Measurements from ENCODE around the gene FAM193B. TPM values are rescaled to one million over a fixed set of nuclear protein-coding genes. Genes with fewer than 3 reads are reported as not detected.

Gene FAM193B
- total and polyA plus RNA-seq, 4 experiments from 2014 or later: 1.9 to 252 (median 120) TPM

DNA sequence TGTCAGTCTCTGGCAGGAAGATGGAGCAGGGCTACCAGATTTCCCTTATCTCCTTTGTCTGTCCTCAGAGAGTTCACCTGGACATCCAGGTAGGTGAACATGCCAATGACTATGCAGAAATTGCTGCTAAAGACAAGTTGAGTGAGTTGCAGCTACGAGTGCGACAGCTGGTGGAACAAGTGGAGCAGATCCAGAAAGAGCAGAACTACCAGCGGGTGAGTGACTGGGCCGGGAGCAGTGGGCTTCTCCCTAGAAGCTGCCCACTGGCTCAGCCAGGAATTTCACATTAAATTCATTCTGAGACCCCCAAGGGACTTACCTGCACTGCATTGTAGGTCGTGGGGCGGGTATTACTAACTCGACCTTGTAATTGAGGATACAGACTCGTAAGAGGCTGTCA is 39.7 kb upstream of the FAM193B start:
- DNase-seq: no peak
- peaks cover 33% of the 10 kb centered on the region for H3K4me1 ChIP-seq (ENCODE audit: insufficient read depth, low read length)
- H3K36me3 ChIP-seq (ENCODE audit: insufficient read depth, low read length): peaks cover 27% of the 10 kb centered on the region
- Mint-ChIP-seq H3K36me3 (peaks cover 32 to 33% of the 10 kb centered on the region in 2 donors), H3K27me3 (peaks cover 7 to 8% of the 10 kb centered on the region in 2 donors), H3K4me1 (peaks cover 21 to 46% (median 34%) of the 10 kb centered on the region in 4 donors), H3K4me3 (peak overlapping the region in 3 of 8 donors; percentile 8 to 44 (median 17)), H3K9me3 (peaks cover 0 to 2% (median 0%) of the 10 kb centered on the region in 8 donors), H3K27ac (peak overlapping the region in 2 of 7 donors; percentile 13 to 68)
- intact Hi-C loops (cut with micrococcal nuclease): loop anchor here (5.0 kb wide), 1 partner anchor 558 kb away; the partner anchor contains the start of gene NHP2
- ChIA-PET CTCF (ENCODE audit: partially characterized antibody) (no interaction called here), POLR2A (ENCODE audit: partially characterized antibody) (no interaction called here)
- no peak overlapping the region for H3K27ac ChIP-seq (ENCODE audit: low read depth, low read length)
- no peaks in the 10 kb centered on the region for H3K27me3 ChIP-seq (ENCODE audit: insufficient read depth, low read length)
- H3K9me3 ChIP-seq (ENCODE audit: control insufficient read depth in 1 of 2, low read length in 2 of 2): no peaks in the 10 kb centered on the region
- no peak overlapping the region for H3K4me3 ChIP-seq (ENCODE audit: low read length in 2 of 2)

DNA sequence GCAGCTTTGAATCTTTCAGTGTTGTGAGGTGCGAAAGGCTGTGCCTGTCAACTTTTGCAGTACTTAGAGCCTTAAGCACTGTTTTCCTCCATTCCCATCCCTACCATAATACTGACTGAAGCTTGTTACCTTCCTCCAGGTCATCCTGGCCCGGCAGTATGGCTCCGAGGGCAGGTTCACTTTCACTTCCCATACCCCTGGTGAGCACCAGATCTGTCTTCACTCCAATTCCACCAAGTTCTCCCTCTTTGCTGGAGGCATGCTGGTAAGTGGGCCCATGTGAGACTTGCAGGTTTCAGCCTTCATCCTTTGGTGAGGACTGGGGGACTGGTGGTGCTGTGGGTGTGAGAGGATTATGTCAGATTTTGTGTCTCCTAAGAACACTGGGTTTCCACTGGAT is 39.1 kb upstream of the FAM193B start:
- intact Hi-C loops (cut with micrococcal nuclease): loop anchor here (2.0 to 5.0 kb wide), 3 partner anchors 77 to 559 kb away; partner anchors contain the start of genes DDX41, LMAN2 and NHP2
- Mint-ChIP-seq H3K36me3 (peaks cover 32% of the 10 kb centered on the region in 2 donors), H3K27me3 (peaks cover 11% of the 10 kb centered on the region in 2 donors), H3K4me1 (peaks cover 17 to 40% (median 29%) of the 10 kb centered on the region in 4 donors), H3K27ac (peak overlapping the region in 5 of 7 donors; percentile 22 to 79 (median 57)), H3K4me3 (peak overlapping the region; percentile 68 to 100 (median 99)), H3K9me3 (peaks cover 0 to 2% (median 0%) of the 10 kb centered on the region in 8 donors)
- no peak for DNase-seq
- CTCF ChIA-PET (ENCODE audit: partially characterized antibody): no interaction called here
- Histone ChIP-seq H3K36me3 (ENCODE audit: insufficient read depth, low read length) (peaks cover 27% of the 10 kb centered on the region), H3K4me3 (ENCODE audit: low read length in 2 of 2) (no peak overlapping the region), H3K27ac (ENCODE audit: low read depth, low read length) (no peak overlapping the region), H3K27me3 (ENCODE audit: insufficient read depth, low read length) (no peaks in the 10 kb centered on the region), H3K4me1 (ENCODE audit: insufficient read depth, low read length) (peaks cover 28% of the 10 kb centered on the region), H3K9me3 (ENCODE audit: control insufficient read depth in 1 of 2, low read length in 2 of 2) (no peaks in the 10 kb centered on the region)
- POLR2A ChIA-PET (ENCODE audit: partially characterized antibody): interaction anchor here (0.7 to 1.9 kb wide), 3 partner anchors 9 to 78 kb away, joined by 4 to 11 read pairs (median 6); partner anchors contain the start of gene DDX41

DNA sequence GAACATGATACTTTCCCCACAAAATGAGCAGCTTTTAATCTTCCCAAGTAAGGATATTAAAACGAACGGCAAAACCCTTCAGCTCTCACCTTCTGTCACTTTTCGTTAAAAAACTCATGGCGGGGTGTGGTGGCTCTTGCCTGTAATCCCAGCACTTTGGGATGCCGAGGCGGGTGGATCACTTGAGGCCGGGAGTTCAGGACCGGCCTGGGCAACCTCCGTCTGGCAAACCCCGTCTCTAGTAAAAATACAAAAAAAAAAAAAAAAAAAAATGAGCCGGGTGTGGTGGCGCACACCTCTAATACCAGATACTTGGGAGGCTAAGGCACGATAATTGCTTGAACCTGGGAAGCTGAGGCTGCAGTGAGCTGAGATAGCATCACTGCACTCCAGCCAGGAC is 38.5 kb upstream of the FAM193B start:
- no peaks in the 10 kb centered on the region for H3K9me3 ChIP-seq (ENCODE audit: control insufficient read depth in 1 of 2, low read length in 2 of 2)
- Mint-ChIP-seq H3K36me3 (peaks cover 32% of the 10 kb centered on the region in 2 donors), H3K4me3 (peak overlapping the region; percentile 96 to 100 (median 99)), H3K4me1 (peaks cover 15 to 37% (median 27%) of the 10 kb centered on the region in 4 donors), H3K9me3 (peaks cover 0 to 2% (median 0%) of the 10 kb centered on the region in 8 donors), H3K27ac (peak overlapping the region in 5 of 7 donors; percentile 32 to 99 (median 91)), H3K27me3 (peaks cover 13 to 14% of the 10 kb centered on the region in 2 donors)
- H3K36me3 ChIP-seq (ENCODE audit: insufficient read depth, low read length): peaks cover 27% of the 10 kb centered on the region
- intact Hi-C loops (cut with micrococcal nuclease): loop anchor here (1.0 to 5.0 kb wide), 5 partner anchors 7 to 559 kb away; partner anchors contain the start of genes B4GALT7, DDX41, FAM193B and LMAN2
- no peak for DNase-seq
- H3K4me1 ChIP-seq (ENCODE audit: insufficient read depth, low read length): peaks cover 26% of the 10 kb centered on the region
- H3K4me3 ChIP-seq (ENCODE audit: low read length in 2 of 2): peak overlapping the region; percentile 97 to 98
- peak overlapping the region; percentile 74 for H3K27ac ChIP-seq (ENCODE audit: low read depth, low read length)
- POLR2A ChIA-PET (ENCODE audit: partially characterized antibody): interaction anchor here (0.6 to 1.9 kb wide), 8 partner anchors 7 to 167 kb away, joined by 3 to 11 read pairs (median 4); partner anchors contain the start of genes B4GALT7 and DDX41
- no peaks in the 10 kb centered on the region for H3K27me3 ChIP-seq (ENCODE audit: insufficient read depth, low read length)
- CTCF ChIA-PET (ENCODE audit: partially characterized antibody): interaction anchor here (0.7 to 1.7 kb wide), 4 partner anchors 9 to 684 kb away, joined by 3 to 4 read pairs (median 4); no protein-coding TSS in a partner anchor

DNA sequence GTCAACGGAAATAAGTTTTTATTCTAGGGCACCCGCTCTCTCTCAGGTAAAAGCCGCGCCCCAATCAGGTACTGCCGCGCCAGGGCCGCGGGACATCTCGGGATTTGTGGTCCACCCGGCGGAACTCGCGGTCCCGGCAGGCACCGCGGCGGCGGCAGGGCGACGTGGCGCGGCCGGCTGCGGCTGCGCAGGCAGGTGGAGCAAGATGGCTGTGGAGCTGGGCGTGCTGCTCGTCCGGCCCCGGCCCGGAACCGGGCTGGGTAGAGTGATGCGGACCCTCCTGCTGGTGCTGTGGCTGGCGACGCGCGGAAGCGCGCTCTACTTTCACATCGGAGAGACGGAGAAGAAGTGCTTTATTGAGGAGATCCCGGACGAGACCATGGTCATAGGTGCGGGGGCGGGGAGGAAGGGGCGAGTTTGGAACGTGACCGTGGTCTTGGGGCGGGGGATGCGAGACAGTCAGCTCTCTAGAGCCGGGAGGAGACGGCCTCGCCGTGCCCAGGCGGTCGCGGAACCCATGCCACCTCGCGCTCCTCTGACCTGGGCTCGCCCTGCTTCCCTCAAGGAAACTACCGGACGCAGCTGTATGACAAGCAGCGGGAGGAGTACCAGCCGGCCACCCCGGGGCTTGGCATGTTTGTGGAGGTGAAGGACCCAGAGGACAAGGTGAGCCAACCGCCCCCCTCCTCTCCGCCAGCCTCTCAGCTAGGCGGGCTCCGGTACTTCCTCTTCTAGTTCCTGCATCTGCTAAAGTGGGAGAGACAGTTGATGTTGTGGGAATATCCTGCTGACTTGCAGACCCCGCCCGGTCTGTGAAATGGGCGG is 37.9 kb upstream of the FAM193B start, which contains the start of gene TMED9:
Gene TMED9, plus strand, starts transcription at position 194 of the 825 bp plus-strand sequence. Its CDS starts 12 bp downstream, at position 206.
- Mint-ChIP-seq H3K4me1 (peaks cover 15 to 37% (median 26%) of the 10 kb centered on the region in 4 donors), H3K4me3 (peak within 1 kb of the TSS; percentile 96 to 100 (median 99)), H3K27ac (peak within 1 kb of the TSS; percentile 91 to 99 (median 98)), H3K9me3 (peaks cover 0 to 2% (median 0%) of the 10 kb centered on the region in 8 donors), H3K36me3 (peaks cover 29 to 32% of the 10 kb centered on the region in 2 donors), H3K27me3 (peaks cover 13 to 14% of the 10 kb centered on the region in 2 donors)
- CTCF ChIA-PET (ENCODE audit: partially characterized antibody): interaction anchor here (0.7 to 1.7 kb wide), 5 partner anchors 10 to 684 kb away, joined by 3 to 4 read pairs (median 3); no protein-coding TSS in a partner anchor
- intact Hi-C loops (cut with micrococcal nuclease): loop anchor here (1.0 to 5.0 kb wide), 5 partner anchors 8 to 560 kb away; partner anchors contain the start of genes B4GALT7, DDX41, FAM193B and LMAN2
- peak; percentile 88 to 91 (median 90) for DNase-seq
- POLR2A ChIA-PET (ENCODE audit: partially characterized antibody): interaction anchor here (0.6 to 1.9 kb wide), 10 partner anchors 8 to 561 kb away, joined by 3 to 11 read pairs (median 3); partner anchors contain the start of genes B4GALT7, DDX41, DOK3 and FAM193B
- H3K27me3 ChIP-seq (ENCODE audit: insufficient read depth, low read length): no peaks in the 10 kb centered on the region
- H3K4me3 ChIP-seq (ENCODE audit: low read length in 2 of 2): peak within 1 kb of the TSS; percentile 97 to 98
- no peaks in the 10 kb centered on the region for H3K9me3 ChIP-seq (ENCODE audit: control insufficient read depth in 1 of 2, low read length in 2 of 2)
- H3K36me3 ChIP-seq (ENCODE audit: insufficient read depth, low read length): peaks cover 27% of the 10 kb centered on the region
- H3K27ac ChIP-seq (ENCODE audit: low read depth, low read length): peak within 1 kb of the TSS; percentile 74
- peaks cover 26% of the 10 kb centered on the region for H3K4me1 ChIP-seq (ENCODE audit: insufficient read depth, low read length)

DNA sequence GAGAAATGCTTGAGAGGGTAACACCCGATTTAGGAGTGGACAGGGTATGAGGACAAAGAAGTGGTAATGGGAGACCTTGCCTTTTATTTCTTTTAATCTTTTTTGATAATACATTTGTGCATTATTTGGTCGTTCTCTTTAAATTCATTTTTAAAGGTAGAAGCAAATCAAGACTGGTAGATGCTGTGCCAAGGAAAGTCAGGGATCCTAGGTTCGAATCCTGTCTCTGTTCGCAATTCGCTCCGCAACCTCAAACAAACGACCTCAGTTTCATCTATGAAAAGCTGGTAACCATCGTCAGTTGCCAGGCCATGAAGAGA is 37.3 kb upstream of the FAM193B start:
- H3K27ac Mint-ChIP-seq: peak overlapping the region; percentile 50 to 99 (median 94)
- Histone ChIP-seq H3K4me1 (ENCODE audit: insufficient read depth, low read length) (peaks cover 26% of the 10 kb centered on the region), H3K36me3 (ENCODE audit: insufficient read depth, low read length) (peaks cover 27% of the 10 kb centered on the region), H3K9me3 (ENCODE audit: control insufficient read depth in 1 of 2, low read length in 2 of 2) (no peaks in the 10 kb centered on the region), H3K27me3 (ENCODE audit: insufficient read depth, low read length) (no peaks in the 10 kb centered on the region), H3K27ac (ENCODE audit: low read depth, low read length) (peak overlapping the region; percentile 74), H3K4me3 (ENCODE audit: low read length in 2 of 2) (peak overlapping the region in 1 of 2 donors; percentile 98)
- H3K9me3 Mint-ChIP-seq: peaks cover 0 to 2% (median 0%) of the 10 kb centered on the region in 8 donors
- H3K27me3 Mint-ChIP-seq: peaks cover 13 to 14% of the 10 kb centered on the region in 2 donors
- intact Hi-C loops (cut with micrococcal nuclease): loop anchor here (1.0 to 5.0 kb wide), 5 partner anchors 9 to 561 kb away; partner anchors contain the start of genes B4GALT7, DDX41, FAM193B and LMAN2
- CTCF ChIA-PET (ENCODE audit: partially characterized antibody): interaction anchor here (0.8 to 1.7 kb wide), 4 partner anchors 10 to 282 kb away, joined by 3 to 4 read pairs (median 4); no protein-coding TSS in a partner anchor
- peaks cover 15 to 37% (median 26%) of the 10 kb centered on the region in 4 donors for H3K4me1 Mint-ChIP-seq
- no peak for DNase-seq
- H3K36me3 Mint-ChIP-seq: peaks cover 29 to 32% of the 10 kb centered on the region in 2 donors
- POLR2A ChIA-PET (ENCODE audit: partially characterized antibody): interaction anchor here (0.8 to 1.9 kb wide), 6 partner anchors 9 to 562 kb away, joined by 3 to 10 read pairs (median 4); partner anchors contain the start of genes B4GALT7, DOK3, FAM193B and NHP2
- H3K4me3 Mint-ChIP-seq: peak overlapping the region; percentile 96 to 100 (median 99)

DNA sequence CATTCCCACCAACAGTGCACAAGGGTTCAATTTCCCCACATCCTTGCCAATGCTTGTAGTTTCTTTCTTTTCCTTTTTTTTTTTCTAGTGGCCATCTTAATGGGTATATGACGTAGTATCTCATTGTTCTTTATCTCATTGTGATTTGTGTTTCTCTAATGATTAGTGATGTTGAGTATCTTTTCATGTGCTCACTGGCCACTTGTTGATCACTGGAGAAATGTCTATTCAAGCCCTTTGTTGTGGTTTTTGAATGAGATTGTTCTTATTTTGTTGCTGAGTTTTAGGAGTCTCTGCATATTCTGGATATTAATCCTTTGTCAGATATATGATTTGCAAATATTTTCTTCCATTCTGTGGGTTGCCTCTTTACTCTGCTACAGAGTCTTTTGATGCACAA is 36.0 kb upstream of the FAM193B start:
- H3K36me3 Mint-ChIP-seq: peaks cover 19 to 22% of the 10 kb centered on the region in 2 donors
- ChIA-PET CTCF (ENCODE audit: partially characterized antibody) (no interaction called here), POLR2A (ENCODE audit: partially characterized antibody) (no interaction called here)

More for the DNA sequence above, 36.0 kb upstream of the FAM193B start:
- H3K4me3 ChIP-seq (ENCODE audit: low read length in 2 of 2): no peak overlapping the region
- DNase-seq: no peak
- intact Hi-C loops (cut with micrococcal nuclease): loop anchor here (5.0 kb wide), 1 partner anchor 562 kb away; the partner anchor contains the start of gene NHP2
- H3K9me3 Mint-ChIP-seq: peaks cover 0 to 2% (median 0%) of the 10 kb centered on the region in 8 donors
- peaks cover 26% of the 10 kb centered on the region for H3K4me1 ChIP-seq (ENCODE audit: insufficient read depth, low read length)
- H3K36me3 ChIP-seq (ENCODE audit: insufficient read depth, low read length): peaks cover 22% of the 10 kb centered on the region
- no peak overlapping the region for H3K27ac ChIP-seq (ENCODE audit: low read depth, low read length)
- H3K27me3 Mint-ChIP-seq: peaks cover 15 to 21% of the 10 kb centered on the region in 2 donors
- peaks cover 13 to 30% (median 21%) of the 10 kb centered on the region in 4 donors for H3K4me1 Mint-ChIP-seq
- no peak overlapping the region for H3K27ac Mint-ChIP-seq
- H3K9me3 ChIP-seq (ENCODE audit: control insufficient read depth in 1 of 2, low read length in 2 of 2): no peaks in the 10 kb centered on the region
- peak overlapping the region in 2 of 8 donors; percentile 24 to 29 for H3K4me3 Mint-ChIP-seq
- H3K27me3 ChIP-seq (ENCODE audit: insufficient read depth, low read length): no peaks in the 10 kb centered on the region

All from CD4-positive, alpha-beta memory T cell (primary cell).